BE2C (cell line): ENCODE data around the gene CADPS2.

Experiments
- DNase-seq: peaks from one replicate; pipeline ENCODE4 v3.0.0-alpha.2; 2020
- H3K27me3 ChIP-seq: fragments of 250-450 bp; sonication (Bioruptor Pico); 2 replicates; pipeline ENCODE4 v1.5.1; 2020; ENCODE audit warnings: mild to moderate bottlenecking
- H3K36me3 ChIP-seq: fragments of 250-450 bp; sonication (Bioruptor Pico); 2 replicates; pipeline ENCODE4 v1.5.1; 2020; ENCODE audit warnings: mild to moderate bottlenecking
- H3K4me1 ChIP-seq: fragments of 250-450 bp; sonication (Bioruptor Pico); 2 replicates; pipeline ENCODE4 v1.5.1; 2020
- H3K4me3 ChIP-seq: 2 replicates; pipeline ENCODE4 v1.5.1; 2011; ENCODE audit warnings: low read depth, low read length
- H3K9me3 ChIP-seq: fragments of 250-450 bp; sonication (Bioruptor Pico); 2 replicates; pipeline ENCODE4 v1.5.1; 2020
- TF ChIP-seq, protein P1 (sequence below): IDR thresholded peaks from 2 replicates; pipeline ENCODE4 v1.5.1; 2012; ENCODE audit warnings: mild to moderate bottlenecking, low read depth, low read length

The CADPS2 gene

DNA sequence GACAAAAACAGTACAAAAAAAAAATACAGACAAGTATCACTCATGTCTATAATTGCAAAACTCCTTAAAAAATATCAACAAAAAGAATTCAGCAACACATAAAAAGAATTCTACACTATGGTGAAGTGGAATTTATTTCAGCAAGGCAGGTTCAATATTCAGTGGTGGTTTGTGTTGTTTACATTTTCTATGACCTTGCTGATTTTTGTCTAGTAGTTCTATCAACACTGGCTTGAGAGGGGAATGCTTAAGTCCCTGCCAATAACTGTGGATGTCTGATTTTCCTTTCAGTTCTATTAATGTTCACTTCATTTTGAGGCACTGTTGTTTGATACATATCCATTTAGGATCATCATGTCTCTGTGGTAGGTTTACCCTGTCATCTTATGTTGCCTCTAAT, 58.5 kb downstream of the CADPS2 start:
- TF ChIP-seq, protein P1, sequence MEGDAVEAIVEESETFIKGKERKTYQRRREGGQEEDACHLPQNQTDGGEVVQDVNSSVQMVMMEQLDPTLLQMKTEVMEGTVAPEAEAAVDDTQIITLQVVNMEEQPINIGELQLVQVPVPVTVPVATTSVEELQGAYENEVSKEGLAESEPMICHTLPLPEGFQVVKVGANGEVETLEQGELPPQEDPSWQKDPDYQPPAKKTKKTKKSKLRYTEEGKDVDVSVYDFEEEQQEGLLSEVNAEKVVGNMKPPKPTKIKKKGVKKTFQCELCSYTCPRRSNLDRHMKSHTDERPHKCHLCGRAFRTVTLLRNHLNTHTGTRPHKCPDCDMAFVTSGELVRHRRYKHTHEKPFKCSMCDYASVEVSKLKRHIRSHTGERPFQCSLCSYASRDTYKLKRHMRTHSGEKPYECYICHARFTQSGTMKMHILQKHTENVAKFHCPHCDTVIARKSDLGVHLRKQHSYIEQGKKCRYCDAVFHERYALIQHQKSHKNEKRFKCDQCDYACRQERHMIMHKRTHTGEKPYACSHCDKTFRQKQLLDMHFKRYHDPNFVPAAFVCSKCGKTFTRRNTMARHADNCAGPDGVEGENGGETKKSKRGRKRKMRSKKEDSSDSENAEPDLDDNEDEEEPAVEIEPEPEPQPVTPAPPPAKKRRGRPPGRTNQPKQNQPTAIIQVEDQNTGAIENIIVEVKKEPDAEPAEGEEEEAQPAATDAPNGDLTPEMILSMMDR, result no peak
- Histone ChIP-seq H3K36me3 (no peaks in the 10 kb centered on the region), H3K9me3 (no peaks in the 10 kb centered on the region), H3K4me1 (no peaks in the 10 kb centered on the region), H3K27me3 (no peaks in the 10 kb centered on the region; the same call in 1 of the 2 replicates), H3K4me3 (no peak overlapping the region)
- no peak for DNase-seq

- peaks cover 9% of the 10 kb centered on the region for H3K27me3 ChIP-seq
- H3K4me3 ChIP-seq, result no peak overlapping the region
- no peak for DNase-seq
- TF ChIP-seq, protein P1, result no peak
- no peaks in the 10 kb centered on the region for H3K9me3 ChIP-seq
- no peaks in the 10 kb centered on the region for H3K4me1 ChIP-seq
- no peaks in the 10 kb centered on the region for H3K36me3 ChIP-seq
Measured at GRCh38 chr7:122813845-122814244, 72.4 kb downstream of the CADPS2 start.

DNA sequence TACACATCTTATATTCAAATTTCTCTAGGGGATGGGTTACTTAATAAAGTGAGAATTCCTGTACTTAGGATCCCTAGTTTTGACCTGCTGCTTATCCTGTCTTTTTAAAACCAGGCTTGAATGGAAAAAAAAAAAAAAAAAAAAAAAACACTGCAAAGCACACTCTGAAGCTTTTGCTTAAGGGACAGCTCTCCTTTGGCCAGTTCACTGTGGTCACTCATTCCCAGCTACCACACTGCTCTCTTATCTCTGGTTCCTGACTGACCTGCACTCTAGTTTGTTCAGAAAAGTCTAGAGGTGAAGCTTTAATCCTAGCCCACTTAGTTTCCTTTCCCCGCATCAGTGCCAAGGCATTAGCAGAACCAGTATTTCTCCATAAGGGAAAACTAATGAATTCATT, 82.4 kb downstream of the CADPS2 start:
- Histone ChIP-seq H3K4me3 (no peak overlapping the region), H3K4me1 (no peaks in the 10 kb centered on the region), H3K9me3 (no peaks in the 10 kb centered on the region), H3K27me3 (no peaks in the 10 kb centered on the region), H3K36me3 (no peaks in the 10 kb centered on the region)
- no peak for DNase-seq
- TF ChIP-seq, protein P1, result no peak

DNA sequence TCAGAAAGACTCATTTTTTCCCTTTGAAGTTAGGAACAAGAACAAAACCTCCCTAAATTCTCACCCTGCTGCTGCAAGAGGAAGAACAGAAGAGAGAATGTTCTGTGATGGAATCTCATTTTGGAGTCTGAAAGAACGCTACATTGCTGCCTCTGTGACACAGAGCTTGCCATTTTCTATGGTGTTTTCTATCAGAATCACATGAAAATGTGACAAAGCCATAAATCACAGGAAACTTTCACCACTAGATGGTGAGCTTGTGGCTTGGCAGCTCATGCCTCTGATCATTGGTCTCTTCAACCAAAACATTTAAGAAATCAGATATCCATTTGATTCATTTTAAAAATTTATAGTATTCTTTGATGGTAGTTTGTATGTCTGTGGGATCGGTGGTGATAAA, 82.9 kb downstream of the CADPS2 start:
- TF ChIP-seq, protein P1, result peak; percentile 45
- no peaks in the 10 kb centered on the region for H3K36me3 ChIP-seq
- H3K4me1 ChIP-seq, result no peaks in the 10 kb centered on the region
- no peak for DNase-seq
- no peaks in the 10 kb centered on the region for H3K27me3 ChIP-seq
- no peaks in the 10 kb centered on the region for H3K9me3 ChIP-seq
- H3K4me3 ChIP-seq, result no peak overlapping the region

GRCh38 chr7:122802301-122802751, 83.9 kb downstream of the CADPS2 start:
- TF ChIP-seq, protein P1, result no peak
- H3K36me3 ChIP-seq, result no peaks in the 10 kb centered on the region
- DNase-seq, result no peak

DNA sequence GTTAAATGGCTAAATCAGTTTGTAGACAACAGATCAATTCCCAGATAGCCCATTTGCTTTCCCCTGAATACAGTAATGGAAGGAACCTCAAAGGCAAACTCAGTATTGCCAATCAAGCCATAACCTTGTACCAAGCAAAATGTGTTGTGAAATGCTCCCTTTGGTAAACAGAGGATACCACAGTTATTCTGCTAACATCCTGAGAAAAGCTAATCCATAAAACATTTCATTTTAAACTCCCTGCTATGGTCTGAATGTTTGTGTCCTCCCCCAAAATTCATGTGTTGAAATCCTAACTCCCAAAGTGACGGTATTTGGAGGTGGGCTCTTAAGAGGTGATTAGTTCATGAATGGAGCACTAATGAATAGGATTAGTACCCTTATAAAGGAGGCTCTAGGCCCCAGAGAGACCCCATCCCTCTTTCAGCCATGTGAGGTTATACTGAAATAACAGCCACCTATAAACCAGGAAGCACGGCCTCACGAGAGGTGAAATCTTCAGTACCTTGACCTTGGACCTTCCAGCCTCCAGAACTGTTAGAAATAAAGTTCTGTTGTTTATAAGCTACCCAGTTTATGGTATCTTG, 94.2 kb downstream of the CADPS2 start:
- TF ChIP-seq, protein P1, result no peak
- H3K27me3 ChIP-seq, result no peaks in the 10 kb centered on the region
- H3K9me3 ChIP-seq, result no peaks in the 10 kb centered on the region
- H3K4me1 ChIP-seq, result no peaks in the 10 kb centered on the region
- DNase-seq, result no peak
- no peak overlapping the region for H3K4me3 ChIP-seq
- H3K36me3 ChIP-seq, result no peaks in the 10 kb centered on the region

More at GRCh38 chr7:122802301-122802751, 83.9 kb downstream of the CADPS2 start:
- no peaks in the 10 kb centered on the region for H3K4me1 ChIP-seq
- H3K9me3 ChIP-seq, result no peaks in the 10 kb centered on the region
- H3K4me3 ChIP-seq, result no peak overlapping the region
- no peaks in the 10 kb centered on the region for H3K27me3 ChIP-seq
